Measurements from ENCODE around the gene OGDH. TPM values are rescaled to one million over a fixed set of nuclear protein-coding genes. Genes with fewer than 3 reads are reported as not detected.
A peak's percentile ranks its signal among the peaks of the same experiment; 100 is the strongest.
"Not testable (repeated sequence)": the region's sequence is repeated elsewhere in the genome, so short reads cannot be mapped to it uniquely, and the experiment has no call there.

The OGDH gene
- total RNA-seq, 1 donor from 2014 or later = 68.0 TPM

- Mint-ChIP-seq H3K9me3 (ENCODE audit: unreplicated experiment) (no peaks in the 10 kb centered on the region), H3K36me3 (ENCODE audit: unreplicated experiment) (no peaks in the 10 kb centered on the region), H3K4me3 (ENCODE audit: unreplicated experiment) (no peak overlapping the region), H3K4me1 (ENCODE audit: unreplicated experiment) (peaks cover 15% of the 10 kb centered on the region), H3K27ac (ENCODE audit: unreplicated experiment) (no peak overlapping the region), H3K27me3 (ENCODE audit: unreplicated experiment) (no peaks in the 10 kb centered on the region)
- no peak for TF ChIP-seq CTCF (IDR thresholded peaks at IDR 0.05)
- no peak for DNase-seq (ENCODE audit: extremely low spot score, unreplicated experiment)
These were observed 123.6 kb downstream of the OGDH start for GRCh38 chr7:44729949-44730590.

- H3K36me3 Mint-ChIP-seq (ENCODE audit: unreplicated experiment); DNase-seq (ENCODE audit: extremely low spot score, unreplicated experiment); H3K9me3 Mint-ChIP-seq (ENCODE audit: unreplicated experiment); H3K27me3 Mint-ChIP-seq (ENCODE audit: unreplicated experiment); H3K27ac Mint-ChIP-seq (ENCODE audit: unreplicated experiment); H3K4me3 Mint-ChIP-seq (ENCODE audit: unreplicated experiment): not testable (repeated sequence)
- peaks cover 27% of the 10 kb centered on the region for H3K4me1 Mint-ChIP-seq (ENCODE audit: unreplicated experiment)
These were observed 126.5 kb downstream of the OGDH start for GRCh38 chr7:44732971-44733370.

GRCh38 chr7:44733708-44734481 lies 127.5 kb downstream of the OGDH start:
- H3K27ac Mint-ChIP-seq (ENCODE audit: unreplicated experiment) = peak overlapping the region; percentile 94
- H3K9me3 Mint-ChIP-seq (ENCODE audit: unreplicated experiment) = no peaks in the 10 kb centered on the region
- H3K36me3 Mint-ChIP-seq (ENCODE audit: unreplicated experiment) = no peaks in the 10 kb centered on the region
- H3K4me1 Mint-ChIP-seq (ENCODE audit: unreplicated experiment) = peaks cover 35% of the 10 kb centered on the region
- TF ChIP-seq CTCF (IDR thresholded peaks at IDR 0.05) = no peak
- H3K27me3 Mint-ChIP-seq (ENCODE audit: unreplicated experiment) = no peaks in the 10 kb centered on the region
- H3K4me3 Mint-ChIP-seq (ENCODE audit: unreplicated experiment) = no peak overlapping the region
- no peak for DNase-seq (ENCODE audit: extremely low spot score, unreplicated experiment)

DNA sequence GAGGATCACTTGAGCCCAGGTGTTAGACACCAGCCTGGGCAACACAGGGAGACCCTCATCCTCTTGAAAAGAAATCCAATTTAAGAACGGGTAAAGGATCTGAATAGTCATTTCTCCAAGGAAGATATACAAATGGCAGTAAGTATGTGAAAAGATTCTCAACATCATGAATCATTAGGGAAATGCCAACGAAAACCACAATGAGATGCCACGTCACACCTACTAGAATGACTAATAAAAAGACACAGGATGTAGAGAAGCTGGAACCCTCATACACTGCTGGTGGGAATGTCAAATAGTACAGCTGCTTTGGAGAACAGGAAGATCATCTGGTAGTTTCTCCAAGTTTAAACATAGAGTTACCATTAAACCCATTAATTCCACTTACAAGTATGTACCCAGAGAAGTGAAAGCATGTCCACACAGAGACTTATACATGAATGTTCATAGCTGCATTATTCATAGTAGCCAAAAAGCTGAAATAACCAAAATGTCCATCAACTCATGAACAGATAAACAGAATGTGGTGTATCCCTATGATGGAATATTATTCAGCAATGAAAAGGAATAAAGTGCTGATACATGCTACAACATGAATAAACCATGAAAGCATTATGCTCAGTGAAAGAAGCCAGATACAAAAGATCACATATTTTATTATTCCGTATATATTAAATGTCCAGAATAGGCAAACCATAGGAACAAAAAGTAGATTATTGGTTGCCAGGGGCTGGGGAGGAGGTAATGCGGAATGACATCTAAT lies 129.2 kb downstream of the OGDH start:
- Mint-ChIP-seq H3K9me3 (ENCODE audit: unreplicated experiment) (no peaks in the 10 kb centered on the region), H3K27ac (ENCODE audit: unreplicated experiment) (peak overlapping the region; percentile 94), H3K4me1 (ENCODE audit: unreplicated experiment) (peaks cover 51% of the 10 kb centered on the region), H3K4me3 (ENCODE audit: unreplicated experiment) (no peak overlapping the region), H3K36me3 (ENCODE audit: unreplicated experiment) (no peaks in the 10 kb centered on the region), H3K27me3 (ENCODE audit: unreplicated experiment) (no peaks in the 10 kb centered on the region)
- no peak for TF ChIP-seq CTCF (IDR thresholded peaks at IDR 0.05)
- no peak for DNase-seq (ENCODE audit: extremely low spot score, unreplicated experiment)

DNA sequence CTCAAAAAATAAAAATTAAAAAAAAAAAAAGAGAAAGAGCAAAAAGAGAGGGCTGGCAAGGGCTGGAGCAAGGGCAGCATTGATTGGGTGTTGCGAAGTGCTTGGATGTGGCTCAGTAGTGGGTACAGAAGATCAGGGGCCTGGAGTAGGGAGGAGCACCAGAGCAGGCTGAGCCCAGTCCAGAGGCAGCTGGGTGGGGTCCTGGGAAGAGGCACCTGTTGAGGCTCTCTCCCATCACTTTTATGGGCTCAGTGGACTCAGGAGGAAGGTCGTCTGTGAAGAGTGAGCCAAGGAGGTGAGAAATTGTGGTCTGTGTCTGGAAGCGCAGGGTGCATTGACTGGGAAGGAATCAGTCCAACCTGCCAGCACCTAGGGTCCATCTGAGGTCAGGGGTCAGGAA lies 130.5 kb downstream of the OGDH start:
- no peak for DNase-seq (ENCODE audit: extremely low spot score, unreplicated experiment)
- H3K9me3 Mint-ChIP-seq (ENCODE audit: unreplicated experiment) = no peaks in the 10 kb centered on the region
- peaks cover 51% of the 10 kb centered on the region for H3K4me1 Mint-ChIP-seq (ENCODE audit: unreplicated experiment)
- no peak overlapping the region for H3K4me3 Mint-ChIP-seq (ENCODE audit: unreplicated experiment)
- peak overlapping the region; percentile 85 for H3K27ac Mint-ChIP-seq (ENCODE audit: unreplicated experiment)
- no peaks in the 10 kb centered on the region for H3K27me3 Mint-ChIP-seq (ENCODE audit: unreplicated experiment)
- TF ChIP-seq CTCF (IDR thresholded peaks at IDR 0.05) = no peak
- H3K36me3 Mint-ChIP-seq (ENCODE audit: unreplicated experiment) = no peaks in the 10 kb centered on the region
